Mucosa of descending colon (tissue), 3 donors: ENCODE data around the gene AP2A1. TPM values are rescaled to one million over a fixed set of nuclear protein-coding genes. Genes with fewer than 3 reads are reported as not detected.

ENCODE experiments used
- ATAC-seq: fragments of 200-7000 bp; cut with Tn5 transposase; one replicate; pipeline ENCODE4 v1.9.1; 2020; ENCODE audit warnings: mild to moderate bottlenecking, moderate library complexity
- DNase-seq, 3 donors: peaks; one replicate each; pipeline ENCODE4 v3.0.0-alpha.2; 2020
- H3K36me3 ChIP-seq: fragments of 200-600 bp; one replicate; pipeline ENCODE4 v1.8.0; 2021; ENCODE audit warnings: low read depth, mild to moderate bottlenecking
- H3K4me1 ChIP-seq: fragments of 200-600 bp; one replicate; pipeline ENCODE4 v1.8.0; 2021; ENCODE audit warnings: low read depth, mild to moderate bottlenecking
- H3K4me3 ChIP-seq: fragments of 200-600 bp; one replicate; pipeline ENCODE4 v1.8.0; 2021; ENCODE audit warnings: mild to moderate bottlenecking
- H3K9me3 ChIP-seq: fragments of 200-600 bp; one replicate; pipeline ENCODE4 v1.8.0; 2021; ENCODE audit warnings: mild to moderate bottlenecking
- CTCF ChIP-seq: fragments of 200-600 bp; IDR thresholded peaks from one replicate; pipeline ENCODE4 v1.8.0; 2022; ENCODE audit warnings: antibody characterized with exemption, mild to moderate bottlenecking
- intact Hi-C, 2 donors: fragments of 100-400 bp; cut with DNase I in 1 of 2; cut with micrococcal nuclease in 1 of 2; formaldehyde crosslinking; loops; one replicate each; pipeline versions ENCODE4 v1.11.0 to v1.11.1; 2022; cut with DNase I, micrococcal nuclease
- total RNA-seq, 3 donors: library from RNA; stranded (reverse); fragmentation: NEBNext Ultra II Directional in 2 of 3; extraction: Animal tissue kit (Norgen Biotek cat#: 25700) in 2 of 3; gene quantifications; one replicate each; pipeline versions ENCODE4 v1.2.1 to v1.2.4, GENCODE V29; 2021 to 2023
- donor health status: DM: no; HTN: no; CAD: no; lungs with moderate emphysema.
- donor health status: DM: no; HTN: no; CAD: no.
- donor health status: DM: no; HTN: yes; CAD: no.

AP2A1 gene
- total RNA-seq, 3 donors from 2014 or later, result 73.6 to 84.8 (median 82.5) TPM

- TF ChIP-seq CTCF, result no peak
- intact Hi-C loops, result no loop called here
Observed at GRCh38 chr19:49809160-49809940, 42.5 kb downstream of the AP2A1 start.

GRCh38 chr19:49809941-49810389 is 43.2 kb downstream of the AP2A1 start:
- peaks cover 16% of the 10 kb centered on the region for H3K4me1 ChIP-seq
- DNase-seq (no peak), ATAC-seq (no peak)
- H3K4me3 ChIP-seq, result no peak overlapping the region
- intact Hi-C loops, result no loop called here
- TF ChIP-seq CTCF, result no peak
- no peaks in the 10 kb centered on the region for H3K9me3 ChIP-seq
- peaks cover 6% of the 10 kb centered on the region for H3K36me3 ChIP-seq

More at GRCh38 chr19:49809160-49809940, 42.5 kb downstream of the AP2A1 start:
- DNase-seq (peak; percentile 51 to 78 (median 74)), ATAC-seq (peak; percentile 49)
- Histone ChIP-seq H3K4me3 (peak overlapping the region; percentile 34), H3K9me3 (no peaks in the 10 kb centered on the region), H3K36me3 (peaks cover 6% of the 10 kb centered on the region), H3K4me1 (peaks cover 16% of the 10 kb centered on the region)

GRCh38 chr19:49811328-49811727 is 44.5 kb downstream of the AP2A1 start:
- no peak overlapping the region for H3K4me3 ChIP-seq
- ATAC-seq (no peak), DNase-seq (no peak)
- TF ChIP-seq CTCF, result no peak
- intact Hi-C loops, result no loop called here
- H3K36me3 ChIP-seq, result peaks cover 6% of the 10 kb centered on the region
- H3K9me3 ChIP-seq, result no peaks in the 10 kb centered on the region
- H3K4me1 ChIP-seq, result peaks cover 16% of the 10 kb centered on the region

GRCh38 chr19:49812452-49812996 is 45.7 kb downstream of the AP2A1 start:
- intact Hi-C loops, result no loop called here
- DNase-seq (no peak), ATAC-seq (no peak)
- Histone ChIP-seq H3K4me3 (peak overlapping the region; percentile 42), H3K4me1 (peaks cover 22% of the 10 kb centered on the region), H3K9me3 (no peaks in the 10 kb centered on the region), H3K36me3 (peaks cover 6% of the 10 kb centered on the region)
- no peak for TF ChIP-seq CTCF

- no peak for TF ChIP-seq CTCF
- peaks cover 6% of the 10 kb centered on the region for H3K36me3 ChIP-seq
- peak; percentile 94 to 98 (median 98) for DNase-seq
- H3K4me3 ChIP-seq, result peak within 1 kb of the TSS; percentile 42
- no peaks in the 10 kb centered on the region for H3K9me3 ChIP-seq
- H3K4me1 ChIP-seq, result peaks cover 22% of the 10 kb centered on the region
- peak; percentile 76 for ATAC-seq
- intact Hi-C loops, result no loop called here
Observed at GRCh38 chr19:49812997-49813861, 46.4 kb downstream of the AP2A1 start, which contains the start of gene FUZ. Gene FUZ (minus strand): TSS chr19:49813292. CDS start chr19:49813106, 186 bp downstream.
